ENCODE data around the gene PDPR.
"Not testable (repeated sequence)": the region's sequence is repeated elsewhere in the genome, so short reads cannot be mapped to it uniquely, and the experiment has no call there.

PDPR gene

DNA sequence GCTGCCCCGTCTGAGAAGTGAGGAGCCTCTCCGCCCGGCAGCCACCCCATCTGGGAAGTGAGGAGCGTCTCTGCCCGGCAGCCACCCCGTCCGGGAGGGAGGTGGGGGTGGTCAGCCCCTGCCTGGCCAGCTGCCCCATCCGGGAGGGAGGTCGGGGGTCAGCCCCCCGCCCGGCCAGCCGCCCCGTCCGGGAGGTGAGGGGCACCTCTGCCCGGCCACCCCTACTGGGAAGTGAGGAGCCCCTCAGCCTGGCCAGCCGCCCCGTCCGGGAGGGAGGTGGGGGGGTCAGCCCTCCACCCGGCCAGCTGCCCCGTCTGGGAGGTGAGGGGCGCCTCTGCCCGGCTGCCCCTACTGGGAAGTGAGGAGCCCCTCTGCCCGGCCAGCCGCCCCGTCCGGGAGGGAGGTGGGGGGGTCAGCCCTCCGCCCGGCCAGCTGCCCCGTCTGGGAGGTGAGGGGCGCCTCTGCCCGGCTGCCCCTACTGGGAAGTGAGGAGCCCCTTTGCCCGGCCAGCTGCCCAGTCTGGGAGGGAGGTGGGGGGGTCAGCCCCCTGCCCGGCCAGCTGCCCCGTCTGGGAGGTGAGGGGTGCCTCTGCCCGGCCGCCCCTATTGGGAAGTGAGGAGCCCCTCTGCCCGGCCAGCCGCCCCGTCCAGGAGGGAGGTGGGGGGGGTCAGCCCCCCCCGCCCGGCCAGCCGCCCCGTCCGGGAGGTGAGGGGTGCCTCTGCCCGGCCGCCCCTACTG, 90.7 kb downstream of the PDPR start:
- H3K27ac ChIP-seq: not testable (repeated sequence)

DNA sequence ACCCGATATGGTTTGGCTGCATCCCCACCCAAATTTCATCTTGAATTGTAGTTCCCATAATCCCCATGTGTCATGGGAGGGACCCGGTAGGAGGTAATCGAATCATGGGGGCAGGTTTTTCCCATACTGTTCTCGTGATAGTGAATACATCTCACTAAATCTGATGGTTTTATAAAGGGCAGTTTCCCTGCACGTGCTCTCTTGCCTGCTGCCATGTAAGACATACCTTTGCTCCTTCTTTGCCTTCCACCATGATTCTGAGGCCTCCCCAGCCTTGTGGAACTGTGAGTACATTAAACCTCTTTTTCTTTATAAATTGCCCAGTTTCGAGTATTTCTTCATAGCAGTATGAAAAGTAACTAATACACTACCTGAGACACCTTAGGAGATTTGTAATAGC, 92.2 kb downstream of the PDPR start:
- not testable (repeated sequence) for H3K27ac ChIP-seq
